DND-41 (cell line): ENCODE results near the gene ST14.

Source experiments
- CTCF ChIP-seq: IDR thresholded peaks from 2 replicates; pipeline ENCODE4 v1.5.1; 2012; ENCODE audit warnings: borderline replicate concordance, low read length, moderate library complexity, mild to moderate bottlenecking; ENCODE audit not compliant: poor library complexity, severe bottlenecking; ENCODE audit errors: extremely low read depth
- EZH2 ChIP-seq: IDR thresholded peaks from 3 replicates; pipeline ENCODE4 v1.6.1; 2012; ENCODE audit warnings: borderline replicate concordance, low read depth, mild to moderate bottlenecking, moderate library complexity, low read length, inconsistent platforms; ENCODE audit not compliant: severe bottlenecking

- TF ChIP-seq CTCF (no peak), EZH2 (no peak)
These were observed 15.1 kb downstream of the ST14 start for GRCh38 chr11:130174642-130175041.
